Fibroblast of peridontal ligament (primary cell): ENCODE results near the gene MRPL9.
A peak's percentile ranks its signal among the peaks of the same experiment; 100 is the strongest.

ENCODE experiments used
- DNase-seq: peaks from one replicate; pipeline ENCODE4 v3.0.0-alpha.2; 2010; ENCODE audit errors: extremely low read depth

Gene MRPL9

DNA sequence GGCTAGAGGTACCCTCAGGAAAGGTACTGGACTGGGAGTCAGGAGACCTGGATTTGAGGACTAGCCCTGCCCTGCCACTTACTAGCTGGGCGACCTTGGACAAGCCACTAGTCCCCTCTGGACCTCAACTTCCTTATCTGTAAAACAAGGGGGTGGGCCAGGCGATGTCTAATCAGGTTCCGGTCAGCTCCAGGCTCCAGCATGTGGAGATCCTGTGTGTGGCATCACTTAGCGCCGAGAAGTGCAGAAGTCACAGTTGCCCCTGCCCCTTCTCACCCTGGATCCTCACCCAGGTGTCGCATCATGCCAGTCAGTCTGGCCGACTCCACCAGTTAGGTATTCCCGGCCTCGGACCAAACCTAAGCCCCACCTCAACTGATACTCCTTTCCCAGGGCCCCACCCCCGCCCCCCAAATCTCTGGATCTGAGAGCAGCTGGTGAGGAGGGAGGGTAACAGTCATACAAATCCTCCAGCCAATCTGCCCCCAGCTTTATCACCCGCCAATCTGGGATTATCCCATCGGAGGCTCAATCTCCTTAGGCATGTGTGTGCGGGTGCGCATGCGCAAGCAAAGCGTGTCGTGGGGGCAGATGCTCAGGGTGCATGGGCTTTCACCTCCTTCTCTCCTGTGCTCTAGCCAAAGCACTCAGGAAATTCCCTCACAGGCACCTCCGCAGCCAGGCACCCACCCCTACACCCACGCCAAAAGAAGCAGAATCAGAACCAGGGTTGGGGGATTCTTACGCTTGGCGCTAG is 52.1 kb downstream of the MRPL9 start:
- no peak for DNase-seq

DNA sequence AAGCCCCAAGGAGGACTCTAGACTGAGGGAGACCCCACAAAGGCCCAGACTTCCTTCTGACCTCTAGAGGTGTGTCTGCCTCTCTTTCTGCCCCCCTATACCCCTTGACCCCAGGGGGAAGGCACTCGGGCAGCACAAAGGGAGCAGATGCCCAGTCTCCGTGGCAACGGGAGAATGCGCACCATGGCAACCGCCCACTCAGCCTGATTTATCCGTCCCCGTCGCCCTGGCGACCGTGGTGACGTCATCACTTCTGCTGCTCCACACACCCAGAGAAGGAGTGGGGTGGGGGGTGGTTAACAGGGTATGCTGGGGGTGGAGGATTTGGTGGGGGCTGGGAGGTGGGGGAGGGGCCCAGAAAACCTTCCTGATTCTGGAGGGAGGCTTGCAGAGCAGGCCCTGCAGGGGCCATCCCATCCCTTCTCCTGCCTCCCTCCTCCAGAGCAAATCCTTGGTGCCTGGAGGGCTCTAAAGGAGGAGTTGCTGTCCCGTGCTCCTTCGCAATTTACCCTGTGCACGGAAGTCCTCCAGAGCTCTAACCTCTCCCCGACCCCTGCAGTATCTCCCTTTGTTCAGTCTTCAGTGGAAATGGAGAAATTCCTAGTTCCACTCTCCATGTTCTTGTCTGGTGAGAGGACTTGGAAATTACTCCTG is 53.0 kb downstream of the MRPL9 start:
- DNase-seq: peak; percentile 21
